SK-N-SH treated with all-trans-retinoic acid at 6 μM for 48 hours (cell line): ENCODE measurements around the gene MAPKBP1.

Experiments used
- ARNTL ChIP-seq: fragments of 450-650 bp; formaldehyde crosslinking; IDR thresholded peaks from 2 replicates; pipeline ENCODE4 v1.5.0; 2020; ENCODE audit warnings: low read depth, mild to moderate bottlenecking, moderate library complexity, borderline replicate concordance
- OSR1 ChIP-seq: fragments of 250-450 bp; sonication (Bioruptor Pico); IDR thresholded peaks from 2 replicates; pipeline ENCODE4 v1.8.0; 2022; ENCODE audit warnings: moderate library complexity, mild to moderate bottlenecking, inconsistent platforms

DNA sequence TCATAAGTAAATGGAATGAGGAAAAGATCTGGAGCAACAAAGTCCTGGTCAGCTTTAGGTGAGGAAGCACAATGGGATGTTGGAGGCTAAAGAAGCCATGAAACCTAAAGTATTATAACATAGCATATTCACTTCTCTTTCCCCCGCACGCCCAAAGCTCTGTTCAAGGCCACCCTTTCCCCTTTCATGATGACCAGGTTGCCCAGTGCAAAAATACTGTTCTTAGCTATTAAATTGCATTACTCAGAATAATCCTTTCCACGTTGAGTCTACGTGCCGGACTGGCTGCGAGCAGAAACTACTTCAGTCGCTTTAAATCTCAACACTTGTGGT lies 589 bp upstream of the MAPKBP1 start:
- TF ChIP-seq OSR1 (no peak), ARNTL (CRISPR knock-in tag) (no peak)
